HL-60 (cell line): ENCODE measurements around the gene ITGA3.

Experiments used
- DNase-seq, 2 experiments: peaks; one replicate each; pipeline ENCODE4 v3.0.0-alpha.2; 2010 to 2020; ENCODE audit warnings: low read depth in 1 of 2, low spot score in 1 of 2
- H3K27ac ChIP-seq: fragments of 250-450 bp; sonication (Bioruptor Pico); replicated peaks from 2 replicates; pipeline ENCODE4 v1.5.1; 2020; ENCODE audit warnings: mild to moderate bottlenecking, moderate library complexity
- H3K27me3 ChIP-seq: fragments of 250-450 bp; sonication (Bioruptor Pico); 2 replicates; pipeline ENCODE4 v1.5.1; 2021; ENCODE audit warnings: mild to moderate bottlenecking, moderate library complexity; ENCODE audit not compliant: insufficient read depth, poor library complexity, severe bottlenecking
- H3K4me3 ChIP-seq: replicated peaks from 2 replicates; pipeline ENCODE4 v1.5.1; 2011; ENCODE audit warnings: mild to moderate bottlenecking, control low read depth, low read length; ENCODE audit not compliant: insufficient read depth
- GABPA ChIP-seq: IDR thresholded peaks from 2 replicates; pipeline ENCODE4 v1.6.1; 2012; ENCODE audit warnings: low read depth
- POLR2AphosphoS5 ChIP-seq: IDR thresholded peaks from 2 replicates; pipeline ENCODE4 v1.6.1; 2012; ENCODE audit warnings: low read depth
- REST ChIP-seq: IDR thresholded peaks from 2 replicates; pipeline ENCODE4 v1.6.1; 2012; ENCODE audit warnings: low read depth; ENCODE audit not compliant: insufficient replicate concordance
- SPI1 ChIP-seq: IDR thresholded peaks from 2 replicates; pipeline ENCODE4 v1.6.1; 2012; ENCODE audit warnings: low read depth, mild to moderate bottlenecking, borderline replicate concordance
- TF ChIP-seq, protein P1 (sequence below): IDR thresholded peaks from one replicate; pipeline ENCODE4 v1.5.1; 2011; ENCODE audit warnings: low read length, control low read depth, inconsistent platforms; ENCODE audit not compliant: insufficient read depth

ITGA3 gene

GRCh38 chr17:50072130-50072529 lies 16.2 kb downstream of the ITGA3 start:
- H3K27ac ChIP-seq = no peak overlapping the region
- H3K27me3 ChIP-seq = peaks cover 6% of the 10 kb centered on the region
- no peak for DNase-seq
- no peak for TF ChIP-seq SPI1
- no peak for TF ChIP-seq REST
- TF ChIP-seq, protein P1, sequence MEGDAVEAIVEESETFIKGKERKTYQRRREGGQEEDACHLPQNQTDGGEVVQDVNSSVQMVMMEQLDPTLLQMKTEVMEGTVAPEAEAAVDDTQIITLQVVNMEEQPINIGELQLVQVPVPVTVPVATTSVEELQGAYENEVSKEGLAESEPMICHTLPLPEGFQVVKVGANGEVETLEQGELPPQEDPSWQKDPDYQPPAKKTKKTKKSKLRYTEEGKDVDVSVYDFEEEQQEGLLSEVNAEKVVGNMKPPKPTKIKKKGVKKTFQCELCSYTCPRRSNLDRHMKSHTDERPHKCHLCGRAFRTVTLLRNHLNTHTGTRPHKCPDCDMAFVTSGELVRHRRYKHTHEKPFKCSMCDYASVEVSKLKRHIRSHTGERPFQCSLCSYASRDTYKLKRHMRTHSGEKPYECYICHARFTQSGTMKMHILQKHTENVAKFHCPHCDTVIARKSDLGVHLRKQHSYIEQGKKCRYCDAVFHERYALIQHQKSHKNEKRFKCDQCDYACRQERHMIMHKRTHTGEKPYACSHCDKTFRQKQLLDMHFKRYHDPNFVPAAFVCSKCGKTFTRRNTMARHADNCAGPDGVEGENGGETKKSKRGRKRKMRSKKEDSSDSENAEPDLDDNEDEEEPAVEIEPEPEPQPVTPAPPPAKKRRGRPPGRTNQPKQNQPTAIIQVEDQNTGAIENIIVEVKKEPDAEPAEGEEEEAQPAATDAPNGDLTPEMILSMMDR = no peak
- no peak for TF ChIP-seq GABPA
- TF ChIP-seq POLR2AphosphoS5 = no peak
- H3K4me3 ChIP-seq = no peak overlapping the region

DNA sequence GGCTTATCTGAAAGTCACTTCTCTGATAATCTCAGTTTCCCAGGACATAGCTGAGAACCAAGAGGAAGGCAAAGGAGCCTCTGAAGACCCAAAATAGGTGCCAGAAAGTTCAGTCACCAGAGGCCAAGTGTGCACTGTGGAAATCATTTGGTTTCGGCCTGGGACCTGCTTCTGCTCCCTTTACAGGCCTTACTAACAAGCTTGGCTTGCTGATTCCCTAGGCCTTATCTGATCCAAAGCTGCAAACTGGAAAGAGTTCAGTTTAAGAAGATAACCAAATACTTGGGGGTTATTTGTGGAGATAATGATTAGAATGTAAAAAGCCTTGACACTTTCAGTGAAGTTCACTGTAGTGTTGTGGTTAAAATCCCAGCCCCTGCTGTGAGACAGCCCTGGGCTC lies 17.0 kb downstream of the ITGA3 start:
- no peak overlapping the region for H3K27ac ChIP-seq
- H3K27me3 ChIP-seq = peaks cover 11% of the 10 kb centered on the region
- no peak overlapping the region for H3K4me3 ChIP-seq
- TF ChIP-seq, protein P1 = no peak
- TF ChIP-seq GABPA (no peak), POLR2AphosphoS5 (no peak), SPI1 (no peak), REST (no peak)
- DNase-seq = no peak

DNA sequence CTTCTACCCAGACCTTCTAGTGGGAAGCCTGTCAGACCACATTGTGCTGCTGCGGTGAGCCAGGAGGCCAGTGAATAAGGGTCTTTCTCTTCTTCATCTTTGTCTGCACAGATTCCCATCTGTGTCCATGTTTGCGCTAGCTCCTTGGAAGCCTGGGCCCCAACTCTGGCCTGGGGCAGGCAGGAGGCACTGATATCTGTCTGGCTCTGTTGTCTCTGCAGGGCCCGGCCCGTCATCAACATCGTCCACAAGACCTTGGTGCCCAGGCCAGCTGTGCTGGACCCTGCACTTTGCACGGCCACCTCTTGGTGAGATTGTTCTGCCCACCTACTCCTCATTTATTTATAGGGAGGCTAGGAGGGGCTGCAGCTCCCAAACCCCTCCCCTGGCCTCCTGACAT lies 18.3 kb downstream of the ITGA3 start:
- TF ChIP-seq, protein P1 = no peak
- no peak for TF ChIP-seq REST
- TF ChIP-seq SPI1 = no peak
- no peak for TF ChIP-seq GABPA
- no peak for TF ChIP-seq POLR2AphosphoS5
- DNase-seq = no peak
- Histone ChIP-seq H3K4me3 (no peak overlapping the region), H3K27ac (no peak overlapping the region), H3K27me3 (peaks cover 11% of the 10 kb centered on the region)
